Activated naive CD4-positive, alpha-beta T cell treated with anti-CD3 and anti-CD28 coated beads for 36 hours (primary cell): ENCODE measurements around the gene ARPIN. TPM values are rescaled to one million over a fixed set of nuclear protein-coding genes. Genes with fewer than 3 reads are reported as not detected.
"Not testable (repeated sequence)": the region's sequence is repeated elsewhere in the genome, so short reads cannot be mapped to it uniquely, and the experiment has no call there.

ENCODE experiments used
- CTCF ChIA-PET: fragments of 350-600 bp; sonication (Branson Sonifier 250); formaldehyde crosslinking; loops from one replicate; lab custom pipeline; 2021; ENCODE audit warnings: antibody characterized with exemption; lab: Charles Lee
- DNase-seq: peaks from one replicate; pipeline ENCODE4 v3.0.0-alpha.2; 2020
- H3K27ac Mint-ChIP-seq: one replicate; pipeline ENCODE4 v1.8.0; 2021; ENCODE audit warnings: mild to moderate bottlenecking, mixed read lengths
- H3K27me3 Mint-ChIP-seq: one replicate; pipeline ENCODE4 v1.8.0; 2021; ENCODE audit warnings: low read depth, mixed read lengths
- H3K36me3 Mint-ChIP-seq: one replicate; pipeline ENCODE4 v1.8.0; 2021; ENCODE audit warnings: low read depth, mixed read lengths
- H3K4me1 Mint-ChIP-seq: one replicate; pipeline ENCODE4 v1.8.0; 2021; ENCODE audit warnings: low read depth, mixed read lengths
- H3K4me3 Mint-ChIP-seq: one replicate; pipeline ENCODE4 v1.8.0; 2021; ENCODE audit warnings: mild to moderate bottlenecking, moderate library complexity, mixed read lengths
- H3K9me3 Mint-ChIP-seq: one replicate; pipeline ENCODE4 v1.8.0; 2021; ENCODE audit warnings: mixed read lengths
- intact Hi-C: fragments of 100-400 bp; cut with micrococcal nuclease; formaldehyde crosslinking; loops from one replicate; pipeline ENCODE4 v1.15.1; 2023
- total RNA-seq, 2 experiments: library from RNA; stranded (reverse); gene quantifications; one replicate each; pipeline ENCODE4 v1.2.3, GENCODE V29; 2021

The ARPIN gene
- total RNA-seq, 2 experiments from 2014 or later: not detected

DNA sequence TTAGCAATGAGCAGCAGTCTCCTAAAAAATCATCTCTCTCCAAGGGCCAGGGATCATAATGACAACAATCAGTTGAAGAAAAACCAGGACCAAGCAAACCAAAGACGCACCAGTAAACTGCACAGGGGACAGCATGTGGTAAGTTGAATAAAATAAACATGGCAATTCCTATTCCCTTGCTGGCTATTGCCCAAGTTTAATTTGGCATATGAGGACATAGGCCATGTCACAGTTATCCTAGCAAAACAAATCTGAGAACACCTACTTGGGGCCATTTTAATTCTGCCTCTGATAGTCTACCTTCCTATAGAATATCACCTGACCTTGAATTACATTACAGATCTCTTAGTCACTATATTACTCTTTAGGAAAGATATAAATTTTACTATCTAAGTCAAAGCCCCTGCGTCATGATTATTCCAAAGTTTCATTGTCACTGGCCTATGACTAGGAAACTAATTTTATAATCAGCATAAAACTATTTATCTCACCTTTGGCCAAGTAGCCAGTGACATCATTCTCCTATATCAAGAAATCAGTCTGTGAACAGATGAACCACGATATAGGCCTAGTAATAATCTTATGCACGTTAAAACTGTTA, 42.0 kb downstream of the ARPIN start:
- DNase-seq: no peak
- Mint-ChIP-seq H3K9me3 (no peaks in the 10 kb centered on the region), H3K27me3 (no peaks in the 10 kb centered on the region), H3K36me3 (peaks cover 6% of the 10 kb centered on the region), H3K4me1 (peaks cover 3% of the 10 kb centered on the region), H3K4me3 (no peak overlapping the region), H3K27ac (no peak overlapping the region)
- CTCF ChIA-PET: interaction anchor here (1.0 kb wide), 1 partner anchor 8 kb away, joined by 3 read pairs; no protein-coding TSS in a partner anchor
- intact Hi-C loops: no loop called here

- H3K27me3 Mint-ChIP-seq: no peaks in the 10 kb centered on the region
- peaks cover under 1% of the 10 kb centered on the region for H3K4me1 Mint-ChIP-seq
- H3K36me3 Mint-ChIP-seq: peaks cover 4% of the 10 kb centered on the region
- H3K4me3 Mint-ChIP-seq: no peak overlapping the region
- intact Hi-C loops: no loop called here
- no peak overlapping the region for H3K27ac Mint-ChIP-seq
- DNase-seq: no peak
- CTCF ChIA-PET: no interaction called here
- H3K9me3 Mint-ChIP-seq: no peaks in the 10 kb centered on the region
Observed at GRCh38 chr15:89870006-89870405, 42.7 kb downstream of the ARPIN start.

GRCh38 chr15:89869490-89869889, 43.3 kb downstream of the ARPIN start:
- H3K4me1 Mint-ChIP-seq, H3K27me3 Mint-ChIP-seq, H3K36me3 Mint-ChIP-seq, CTCF ChIA-PET, H3K27ac Mint-ChIP-seq, H3K4me3 Mint-ChIP-seq, H3K9me3 Mint-ChIP-seq, intact Hi-C loops, DNase-seq: not testable (repeated sequence)

GRCh38 chr15:89864958-89865739, 47.6 kb downstream of the ARPIN start:
- Mint-ChIP-seq H3K9me3 (no peaks in the 10 kb centered on the region), H3K27ac (no peak overlapping the region), H3K4me3 (no peak overlapping the region), H3K27me3 (no peaks in the 10 kb centered on the region), H3K36me3 (peaks cover 1% of the 10 kb centered on the region), H3K4me1 (no peaks in the 10 kb centered on the region)
- no peak for DNase-seq
- CTCF ChIA-PET: interaction anchor here (0.6 to 2.8 kb wide), 2 partner anchors 10 to 356 kb away, joined by 3 to 10 read pairs; no protein-coding TSS in a partner anchor
- intact Hi-C loops: no loop called here

DNA sequence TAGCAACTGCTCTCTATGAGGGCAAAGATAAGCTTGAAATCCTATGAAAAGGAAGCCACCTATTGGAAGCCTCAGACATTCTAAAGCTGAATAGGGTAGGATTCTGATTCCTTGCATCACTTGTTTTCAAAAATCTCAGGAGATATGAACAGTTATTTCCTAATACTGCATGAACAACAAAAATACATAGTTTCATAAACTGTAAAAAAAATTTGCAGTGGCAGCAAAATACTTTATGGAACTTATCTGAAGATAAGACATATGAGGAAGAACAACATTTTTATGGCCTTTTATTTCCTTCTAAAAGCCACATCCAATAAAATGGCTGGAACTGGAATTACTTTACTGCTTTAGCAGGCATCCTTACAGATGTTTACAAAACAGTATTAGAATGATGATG, 48.8 kb downstream of the ARPIN start:
- Mint-ChIP-seq H3K4me3 (no peak overlapping the region), H3K36me3 (no peaks in the 10 kb centered on the region), H3K4me1 (no peaks in the 10 kb centered on the region), H3K27ac (no peak overlapping the region), H3K9me3 (no peaks in the 10 kb centered on the region), H3K27me3 (no peaks in the 10 kb centered on the region)
- DNase-seq: no peak
- CTCF ChIA-PET: interaction anchor here (0.9 to 1.0 kb wide), 2 partner anchors 11 to 103 kb away, joined by 3 to 4 read pairs; no protein-coding TSS in a partner anchor
- intact Hi-C loops: no loop called here

DNA sequence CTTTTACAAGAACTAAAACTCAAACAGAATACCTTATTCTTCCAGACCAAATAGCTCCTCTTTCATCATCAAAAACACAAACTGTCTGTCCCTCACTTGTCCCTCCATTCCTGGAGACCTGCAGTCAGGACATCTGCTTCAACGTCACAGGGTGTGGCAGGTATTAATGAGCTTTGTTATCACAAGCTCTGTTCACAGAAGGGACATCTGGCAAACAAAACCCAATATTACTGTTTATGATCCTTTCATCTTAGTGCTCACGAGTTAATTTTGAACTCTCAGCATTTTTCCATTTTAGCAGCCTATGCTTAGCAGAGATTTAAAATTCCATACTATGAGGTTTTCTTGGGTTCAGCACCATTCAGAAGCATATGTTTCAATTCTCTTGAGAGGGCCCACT, 51.9 kb downstream of the ARPIN start:
- Mint-ChIP-seq H3K4me1 (no peaks in the 10 kb centered on the region), H3K4me3 (no peak overlapping the region), H3K9me3 (no peaks in the 10 kb centered on the region), H3K27me3 (no peaks in the 10 kb centered on the region), H3K27ac (no peak overlapping the region), H3K36me3 (peaks cover 4% of the 10 kb centered on the region)
- DNase-seq: no peak
- CTCF ChIA-PET: interaction anchor here (1.1 kb wide), 3 partner anchors 14 to 99 kb away, joined by 3 to 5 read pairs (median 3); no protein-coding TSS in a partner anchor
- intact Hi-C loops: no loop called here

DNA sequence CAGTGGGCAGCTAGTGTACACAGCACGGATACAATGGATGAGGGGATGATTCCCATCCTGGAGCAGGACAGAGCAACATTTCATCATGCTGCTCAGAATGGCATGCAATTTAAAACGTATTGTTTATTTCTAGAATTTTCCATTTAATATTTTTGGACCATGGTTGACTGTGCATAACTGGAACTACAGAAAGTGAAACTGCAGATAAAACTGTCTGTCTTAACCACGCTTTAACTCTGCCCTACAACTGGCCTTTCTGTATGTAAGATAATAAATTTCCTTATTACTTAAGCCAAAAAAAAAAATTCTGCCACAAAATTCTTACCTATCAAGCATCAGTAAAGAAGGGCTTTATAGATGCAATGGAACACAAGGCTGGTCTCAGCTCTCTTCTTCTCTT, 52.3 kb downstream of the ARPIN start:
- Mint-ChIP-seq H3K27me3 (no peaks in the 10 kb centered on the region), H3K9me3 (no peaks in the 10 kb centered on the region), H3K4me3 (no peak overlapping the region), H3K27ac (no peak overlapping the region), H3K4me1 (no peaks in the 10 kb centered on the region), H3K36me3 (peaks cover 5% of the 10 kb centered on the region)
- DNase-seq: no peak
- intact Hi-C loops: no loop called here
- CTCF ChIA-PET: interaction anchor here (1.1 kb wide), 1 partner anchor 14 kb away, joined by 5 read pairs; no protein-coding TSS in a partner anchor

DNA sequence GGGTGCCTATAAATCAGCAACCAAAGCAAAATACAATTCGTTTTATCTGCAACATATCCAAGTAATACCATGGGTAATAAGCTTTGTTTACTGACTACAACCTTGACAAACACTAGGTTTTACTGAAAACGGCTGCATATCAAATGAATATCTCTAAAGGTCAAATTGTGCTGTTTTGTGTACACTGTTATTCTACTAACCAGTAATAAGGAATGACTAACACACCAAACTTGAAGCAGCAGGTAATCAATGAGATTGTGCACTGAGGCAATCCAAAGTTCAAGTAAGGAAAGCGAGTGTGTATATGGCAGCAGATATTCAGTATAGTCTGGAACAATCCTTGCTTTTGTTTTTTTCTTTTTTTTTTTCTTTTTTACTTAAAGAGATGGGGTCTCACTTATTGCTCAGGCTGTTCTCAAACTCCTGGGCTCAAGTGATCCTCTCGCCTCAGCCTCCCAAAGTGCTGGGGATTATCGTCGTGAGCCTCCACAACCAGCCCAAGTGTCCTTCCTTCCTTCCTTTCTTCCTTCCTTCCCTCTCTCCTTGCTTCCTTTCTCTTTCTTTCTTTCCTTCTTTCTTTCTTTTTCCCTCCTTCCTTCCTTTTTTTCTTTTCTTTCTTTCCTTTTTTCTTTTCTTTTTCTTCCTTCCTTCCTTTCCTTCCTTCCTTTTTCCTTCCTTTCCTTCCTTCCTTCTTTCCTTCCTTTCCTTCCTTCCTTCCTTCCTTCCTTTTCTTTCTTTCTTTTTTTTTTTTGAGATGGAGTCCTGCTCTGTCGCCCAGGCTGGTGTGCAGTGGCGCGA, 53.9 kb downstream of the ARPIN start:
- Mint-ChIP-seq H3K27ac (no peak overlapping the region), H3K4me3 (no peak overlapping the region), H3K9me3 (no peaks in the 10 kb centered on the region), H3K27me3 (no peaks in the 10 kb centered on the region), H3K4me1 (no peaks in the 10 kb centered on the region), H3K36me3 (peaks cover 5% of the 10 kb centered on the region)
- intact Hi-C loops: no loop called here
- no peak for DNase-seq
- CTCF ChIA-PET: interaction anchor here (1.4 kb wide), 1 partner anchor 16 kb away, joined by 3 read pairs; no protein-coding TSS in a partner anchor

DNA sequence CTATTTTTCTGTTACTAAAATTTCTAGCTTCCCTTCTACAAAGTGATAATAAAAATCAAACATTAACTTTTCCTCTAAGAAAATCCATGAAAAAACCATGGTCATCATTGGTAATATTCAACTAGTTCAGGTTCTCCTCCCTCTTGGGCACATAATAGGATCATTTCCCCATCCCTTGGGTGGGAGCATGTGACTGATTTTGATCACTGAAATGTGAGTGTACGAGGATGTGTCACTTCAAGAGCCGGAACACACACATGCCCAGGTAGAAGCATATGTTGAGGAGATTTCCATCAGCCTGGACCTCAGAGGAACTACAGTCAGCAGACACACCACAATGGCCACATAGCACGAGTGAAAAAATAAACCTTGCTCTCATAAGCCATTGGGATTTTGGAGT, 55.1 kb downstream of the ARPIN start:
- CTCF ChIA-PET: interaction anchor here (0.6 kb wide), 1 partner anchor 84 kb away, joined by 5 read pairs; no protein-coding TSS in a partner anchor
- no peaks in the 10 kb centered on the region for H3K4me1 Mint-ChIP-seq
- no peak overlapping the region for H3K27ac Mint-ChIP-seq

DNA sequence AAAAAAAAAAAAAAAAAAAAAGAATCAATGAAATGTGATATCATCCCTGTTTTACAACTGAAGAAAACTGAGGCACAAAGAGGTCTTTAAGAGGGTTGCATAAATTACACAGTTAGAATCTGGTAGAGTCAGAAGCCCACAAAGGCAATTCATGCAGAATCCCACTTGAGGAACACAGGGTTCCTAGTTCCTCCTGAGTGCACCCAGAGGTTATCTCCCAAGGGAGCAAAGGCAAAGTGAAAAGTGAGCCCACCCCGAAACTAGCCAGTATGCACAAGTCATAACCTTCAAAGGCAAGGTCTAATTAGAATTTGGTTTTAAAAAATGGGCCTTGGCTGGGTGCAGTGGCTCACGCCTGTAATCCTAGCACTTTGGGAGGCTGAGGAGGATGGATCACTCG, 56.8 kb downstream of the ARPIN start:
- Mint-ChIP-seq H3K36me3 (peaks cover 7% of the 10 kb centered on the region), H3K9me3 (no peaks in the 10 kb centered on the region), H3K4me3 (no peak overlapping the region), H3K27ac (no peak overlapping the region), H3K4me1 (peaks cover 2% of the 10 kb centered on the region), H3K27me3 (no peaks in the 10 kb centered on the region)
- CTCF ChIA-PET: no interaction called here
- intact Hi-C loops: no loop called here
- DNase-seq: no peak

More for the DNA sequence above, 55.1 kb downstream of the ARPIN start:
- DNase-seq: no peak
- Mint-ChIP-seq H3K9me3 (no peaks in the 10 kb centered on the region), H3K36me3 (peaks cover 5% of the 10 kb centered on the region), H3K27me3 (no peaks in the 10 kb centered on the region), H3K4me3 (no peak overlapping the region)
- intact Hi-C loops: no loop called here

DNA sequence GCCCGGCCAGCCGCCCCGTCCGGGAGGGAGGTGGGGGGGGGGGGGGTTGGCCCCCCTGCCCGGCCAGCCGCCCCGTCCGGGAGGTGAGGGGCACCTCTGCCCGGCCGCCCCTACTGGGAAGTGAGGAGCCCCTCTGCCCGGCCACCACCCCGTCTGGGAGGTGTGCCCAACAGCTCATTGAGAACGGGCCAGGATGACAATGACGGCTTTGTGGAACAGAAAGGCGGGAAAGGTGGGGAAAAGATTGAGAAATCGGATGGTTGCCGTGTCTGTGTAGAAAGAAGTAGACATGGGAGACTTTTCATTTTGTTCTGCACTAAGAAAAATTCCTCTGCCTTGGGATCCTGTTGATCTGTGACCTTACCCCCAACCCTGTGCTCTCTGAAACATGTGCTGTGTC, 57.9 kb downstream of the ARPIN start:
- H3K9me3 Mint-ChIP-seq, H3K27ac Mint-ChIP-seq: not testable (repeated sequence)

GRCh38 chr15:89852342-89852995, 60.3 kb downstream of the ARPIN start:
- intact Hi-C loops: no loop called here
- peaks cover 8% of the 10 kb centered on the region for H3K4me1 Mint-ChIP-seq
- peaks cover 16% of the 10 kb centered on the region for H3K36me3 Mint-ChIP-seq
- H3K4me3 Mint-ChIP-seq: no peak overlapping the region
- H3K27ac Mint-ChIP-seq: no peak overlapping the region
- H3K9me3 Mint-ChIP-seq: no peaks in the 10 kb centered on the region
- no peak for DNase-seq
- CTCF ChIA-PET: interaction anchor here (0.9 kb wide), 1 partner anchor 22 kb away, joined by 4 read pairs; no protein-coding TSS in a partner anchor
- no peaks in the 10 kb centered on the region for H3K27me3 Mint-ChIP-seq

More for the DNA sequence above, 57.9 kb downstream of the ARPIN start:
- H3K4me3 Mint-ChIP-seq, intact Hi-C loops, H3K27me3 Mint-ChIP-seq, CTCF ChIA-PET, H3K4me1 Mint-ChIP-seq, DNase-seq: not testable (repeated sequence)
- H3K36me3 Mint-ChIP-seq: peaks cover 14% of the 10 kb centered on the region
